ENCODE results near the gene PHKA1.
"Not testable (repeated sequence)": the region's sequence is repeated elsewhere in the genome, so short reads cannot be mapped to it uniquely, and the experiment has no call there.

PHKA1 gene

DNA sequence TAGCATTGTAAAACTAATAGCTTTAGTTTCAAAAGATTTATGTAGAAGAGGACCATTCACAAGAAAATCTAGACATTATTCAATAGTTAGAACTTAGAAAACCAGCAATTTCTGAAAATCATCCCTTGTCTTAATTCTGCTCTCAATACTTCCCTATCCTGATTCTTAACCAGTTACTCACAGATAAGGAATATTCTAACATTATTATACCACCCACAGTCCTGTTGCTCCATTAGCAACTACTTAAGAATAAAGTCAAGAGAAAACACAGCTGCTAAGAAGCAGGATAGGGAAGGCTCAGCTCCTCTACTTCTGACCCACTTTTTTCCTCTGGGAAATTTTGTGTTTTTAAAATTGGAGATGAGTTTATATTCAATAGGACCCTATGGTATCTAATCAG, 47.7 kb downstream of the PHKA1 start:
- DNase-seq (ENCODE audit: low read depth in 2 of 2) = no peak

DNA sequence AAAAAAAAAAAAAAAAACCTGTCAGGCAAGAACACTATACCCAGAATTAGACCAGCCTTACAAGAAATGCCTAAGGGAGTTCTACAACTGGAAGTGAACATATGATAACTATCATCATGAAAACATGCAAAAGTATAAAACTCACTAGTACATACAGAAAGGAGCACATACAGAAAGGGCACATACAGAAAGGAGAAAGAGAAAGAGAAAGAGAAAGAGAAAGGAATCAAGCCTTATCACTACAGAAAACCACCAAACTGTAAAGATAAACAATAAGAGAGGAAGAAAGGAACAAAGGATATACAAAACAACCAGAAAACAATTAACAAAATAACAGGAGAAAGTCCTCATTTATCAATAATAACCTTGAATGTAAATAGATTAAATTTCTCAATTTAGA, 50.4 kb downstream of the PHKA1 start:
- DNase-seq (ENCODE audit: low read depth in 2 of 2) = no peak

DNA sequence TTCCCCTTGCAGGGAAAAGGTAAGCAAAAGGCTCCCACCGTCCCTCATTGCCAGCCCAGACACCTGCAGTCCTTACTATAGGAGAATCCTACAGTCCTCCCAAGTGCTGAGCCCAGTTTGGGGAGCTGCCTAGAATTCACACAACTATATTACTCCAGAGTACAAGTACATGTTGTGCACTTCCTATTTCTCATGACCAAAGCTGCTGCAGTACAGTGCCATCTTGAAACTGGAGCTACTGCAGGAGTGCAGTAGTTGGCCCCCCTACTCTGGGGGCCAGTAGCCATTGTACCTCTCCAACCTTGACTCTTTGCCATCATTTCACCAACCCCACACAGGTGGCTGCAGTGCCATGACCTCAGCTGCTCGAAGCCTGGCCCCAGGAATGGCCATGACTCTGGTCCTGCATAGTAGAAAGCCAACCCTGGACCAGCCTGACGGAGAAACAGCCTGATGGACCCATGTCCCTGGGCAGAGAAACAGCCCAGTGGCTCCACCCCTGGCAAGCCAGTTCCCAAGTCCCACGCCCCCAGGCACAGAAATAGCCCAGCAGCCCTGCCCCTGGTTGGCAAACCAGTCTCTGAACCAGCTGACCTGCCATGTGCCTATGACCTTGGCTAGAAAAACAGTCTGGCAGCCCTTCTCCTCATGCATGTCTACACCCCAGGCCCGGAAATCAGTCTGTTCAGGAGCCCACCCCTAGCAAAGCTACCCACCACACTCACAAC, 51.9 kb downstream of the PHKA1 start:
- no peak for DNase-seq (ENCODE audit: low read depth in 2 of 2)

DNA sequence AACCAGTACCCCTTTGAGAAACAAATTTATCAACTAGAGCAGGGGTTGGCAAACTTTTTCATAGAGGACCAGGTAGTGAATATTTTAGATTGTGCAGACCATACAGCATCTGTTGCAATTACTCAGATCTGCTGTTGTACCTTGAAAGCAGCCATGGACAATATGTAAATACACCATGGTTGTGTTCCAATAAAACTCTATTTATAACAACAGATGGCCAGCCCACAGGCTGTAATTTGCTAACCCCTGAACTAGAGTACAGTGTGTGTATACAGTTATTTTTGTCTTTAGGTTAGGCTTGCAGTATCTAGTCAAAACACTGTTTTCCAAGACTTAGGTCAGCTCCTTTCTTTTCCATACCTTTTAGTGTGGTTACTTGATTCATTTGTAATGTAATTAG, 54.4 kb downstream of the PHKA1 start:
- DNase-seq (ENCODE audit: low read depth in 2 of 2) = no peak

DNA sequence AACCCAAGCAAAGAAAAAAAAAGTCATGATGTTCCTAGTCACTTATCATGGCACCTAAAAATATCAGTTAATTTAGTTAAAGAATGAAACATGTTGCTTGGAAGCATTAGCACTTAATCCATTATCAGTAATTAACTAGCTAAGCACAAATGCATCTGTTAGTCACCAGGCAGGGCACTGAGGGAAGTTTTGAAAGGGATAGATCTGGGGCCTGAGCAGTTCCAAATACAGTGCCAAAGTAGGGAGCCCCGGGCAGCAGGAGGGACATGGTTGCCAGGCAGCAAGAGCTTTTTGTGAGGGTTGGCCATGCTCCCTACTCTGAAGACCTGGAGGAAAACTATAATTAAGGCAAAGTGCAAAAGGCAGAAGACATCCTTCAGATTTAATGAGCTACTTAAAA, 62.0 kb downstream of the PHKA1 start:
- no peak for DNase-seq (ENCODE audit: low read depth in 2 of 2)

DNA sequence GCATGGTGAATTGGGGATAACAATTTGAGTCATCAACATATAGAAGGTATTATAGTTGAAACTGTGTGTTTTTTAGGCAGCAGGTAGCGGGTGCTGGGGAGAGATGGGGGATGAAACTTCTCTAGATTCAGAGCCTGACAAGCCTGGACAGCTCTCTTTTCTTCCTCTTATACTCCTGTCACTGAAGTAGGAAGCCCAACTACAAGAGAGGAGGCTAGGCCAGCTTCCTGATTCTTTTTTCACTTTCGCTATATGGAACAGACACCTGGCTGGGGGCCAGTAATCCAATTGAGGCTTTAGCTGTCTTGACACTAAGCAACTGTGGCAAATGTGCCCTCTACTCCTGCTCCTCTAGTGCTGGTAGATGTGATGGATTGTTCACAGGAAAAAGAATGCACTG, 69.2 kb downstream of the PHKA1 start:
- no peak for DNase-seq (ENCODE audit: low read depth in 2 of 2)

DNA sequence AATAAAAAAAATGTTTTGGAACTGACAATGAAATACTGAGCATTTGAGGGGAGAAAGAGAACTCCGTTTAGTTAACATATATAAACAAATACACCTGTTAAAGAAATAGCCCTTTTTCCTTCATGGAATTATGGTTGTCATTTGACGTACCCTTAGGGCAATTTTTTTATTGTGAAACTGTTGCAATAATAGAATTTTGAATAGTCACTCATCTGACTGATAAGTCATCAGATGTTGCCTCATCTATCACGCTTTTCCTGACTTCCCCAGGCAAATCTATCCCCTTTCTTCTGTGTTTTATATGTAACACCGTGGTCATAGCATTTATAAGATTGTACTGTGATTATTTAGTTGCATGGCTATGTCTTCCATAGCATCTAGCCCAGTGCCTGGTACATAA, 72.5 kb downstream of the PHKA1 start:
- no peak for DNase-seq (ENCODE audit: low read depth in 2 of 2)

DNA sequence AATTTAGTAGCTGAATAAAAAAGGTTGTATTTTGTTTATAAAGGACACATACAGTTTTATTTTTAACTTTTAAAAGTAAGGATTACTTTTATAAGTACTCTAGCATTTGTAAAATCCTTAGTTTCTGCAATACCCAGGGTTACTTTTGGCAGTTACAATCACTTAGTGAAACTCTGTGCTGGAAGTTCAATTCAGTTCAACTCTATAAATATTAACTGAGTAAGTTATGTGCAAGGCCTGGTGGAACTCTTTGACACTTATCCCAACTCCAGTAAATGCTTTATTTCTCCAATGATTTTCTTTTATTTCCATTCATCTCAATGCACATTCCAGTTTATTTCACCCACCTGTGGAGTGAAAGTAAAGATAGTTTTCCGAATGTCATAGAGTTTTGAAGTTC, 78.2 kb downstream of the PHKA1 start:
- no peak for DNase-seq (ENCODE audit: low read depth in 2 of 2)

DNA sequence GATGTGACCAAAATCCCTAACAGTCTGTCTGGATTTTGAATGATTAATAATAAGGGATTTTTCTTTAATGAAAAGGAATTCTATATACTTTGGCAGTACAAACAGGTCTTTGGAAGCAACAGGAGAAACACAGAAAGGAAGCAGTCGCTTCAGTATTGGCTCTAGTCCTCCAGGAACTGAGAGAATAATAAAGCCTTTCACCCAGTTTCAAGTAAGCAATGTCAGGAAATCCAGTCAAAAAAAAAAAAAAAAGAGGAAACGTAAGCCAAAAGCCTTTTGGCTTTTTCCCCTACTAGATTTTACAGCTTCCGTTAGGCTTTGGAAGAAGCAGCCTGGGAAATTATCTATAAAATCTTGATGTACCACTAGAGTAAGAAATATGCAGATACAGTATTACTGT, 79.8 kb downstream of the PHKA1 start:
- DNase-seq (ENCODE audit: low read depth in 2 of 2) = no peak

DNA sequence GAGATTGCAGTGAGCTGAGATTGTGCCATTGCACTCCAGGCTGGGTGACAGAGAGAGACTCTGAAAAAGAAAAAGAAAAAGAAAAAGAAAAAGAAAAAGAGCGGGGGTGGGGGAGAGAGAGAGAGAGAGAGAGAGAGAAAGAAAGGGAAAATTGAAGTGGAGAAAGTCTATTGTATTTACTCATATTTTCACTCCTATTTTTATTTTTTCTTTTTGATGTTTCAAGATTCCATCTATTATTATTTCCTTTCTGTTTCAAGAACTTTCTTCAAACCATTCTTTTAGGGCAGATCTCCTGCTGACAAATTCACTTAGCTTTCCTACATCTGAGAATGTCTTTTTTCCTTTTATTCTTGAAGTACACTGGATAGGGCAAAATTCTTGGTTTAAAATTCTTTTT, 83.9 kb downstream of the PHKA1 start:
- no peak for DNase-seq (ENCODE audit: low read depth in 2 of 2)

DNA sequence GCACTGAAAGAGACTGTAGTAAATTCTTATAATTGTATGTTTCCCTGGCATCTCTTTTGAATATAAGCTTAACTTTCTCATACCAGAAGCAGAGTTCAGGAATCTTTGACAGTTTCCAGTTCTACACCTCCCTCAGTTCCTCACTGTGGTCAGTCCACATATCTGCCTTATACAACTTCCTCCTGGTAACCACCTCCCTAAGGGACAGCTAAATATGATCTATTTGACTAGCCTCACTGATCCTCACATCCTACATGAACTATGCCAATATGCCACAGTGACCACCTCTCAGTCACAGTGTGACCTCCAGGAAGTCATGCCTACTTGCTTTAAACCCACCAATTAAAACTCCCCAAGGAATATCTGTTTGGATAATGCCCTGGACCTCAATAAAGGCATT, 89.9 kb downstream of the PHKA1 start:
- DNase-seq (ENCODE audit: low read depth in 2 of 2) = no peak

DNA sequence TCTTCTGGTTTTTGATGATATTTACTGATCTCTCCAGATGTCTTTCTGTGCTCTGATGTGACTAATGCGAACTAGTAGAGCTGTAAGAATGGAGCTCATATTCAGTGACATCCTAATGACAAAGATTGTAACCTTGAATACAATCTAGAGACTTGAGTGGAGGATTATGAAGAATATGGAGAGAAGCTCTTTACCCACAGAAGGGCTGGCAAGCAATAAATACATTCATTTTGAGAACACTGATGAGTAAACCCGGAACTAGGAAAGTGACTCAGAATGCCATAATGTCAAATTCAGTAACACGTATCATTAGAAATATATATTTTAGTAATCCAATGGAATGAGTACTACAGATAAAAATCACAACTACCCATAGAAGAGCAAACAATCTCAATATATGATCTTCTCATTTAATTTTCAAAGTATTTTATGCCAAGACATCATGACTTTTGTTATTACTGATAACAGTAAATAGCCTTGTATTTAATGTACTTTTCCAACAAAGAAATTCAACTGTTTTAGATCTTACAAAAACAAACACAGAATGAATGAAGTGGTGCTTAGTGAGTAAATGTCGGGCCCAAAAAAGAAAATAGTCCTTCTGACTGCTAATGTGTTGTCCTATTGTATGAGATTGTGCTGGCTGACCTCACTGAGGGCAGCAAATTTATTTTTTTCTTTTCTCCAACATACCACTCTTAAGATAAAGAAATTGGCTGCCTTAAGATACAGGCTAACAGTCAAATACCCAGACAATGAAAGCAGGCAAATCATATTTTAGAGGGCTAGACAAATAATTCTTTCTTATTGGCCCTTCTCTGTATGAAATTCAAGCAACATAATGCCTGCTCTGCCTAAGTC, 92.3 kb downstream of the PHKA1 start:
- no peak for DNase-seq (ENCODE audit: low read depth in 2 of 2)

DNA sequence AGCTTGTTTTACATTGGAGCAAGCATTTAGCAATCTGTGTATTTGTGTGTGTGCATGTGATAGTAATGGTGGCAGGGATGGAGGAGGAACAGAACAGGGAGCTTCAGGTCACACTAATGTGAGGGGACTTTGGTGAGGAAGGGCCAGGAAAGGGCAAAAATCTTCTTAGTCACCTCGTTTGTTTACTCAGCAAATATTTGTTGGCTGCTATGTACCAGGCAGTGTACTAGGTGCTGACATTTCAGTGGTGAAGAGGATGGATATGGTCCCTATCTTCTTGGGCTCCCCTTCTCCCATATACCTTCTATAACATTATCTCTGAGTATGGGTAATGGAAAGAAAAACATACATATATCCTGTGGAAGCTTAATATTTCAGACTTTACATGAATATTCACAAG, 92.9 kb downstream of the PHKA1 start:
- DNase-seq (ENCODE audit: low read depth in 2 of 2) = no peak

DNA sequence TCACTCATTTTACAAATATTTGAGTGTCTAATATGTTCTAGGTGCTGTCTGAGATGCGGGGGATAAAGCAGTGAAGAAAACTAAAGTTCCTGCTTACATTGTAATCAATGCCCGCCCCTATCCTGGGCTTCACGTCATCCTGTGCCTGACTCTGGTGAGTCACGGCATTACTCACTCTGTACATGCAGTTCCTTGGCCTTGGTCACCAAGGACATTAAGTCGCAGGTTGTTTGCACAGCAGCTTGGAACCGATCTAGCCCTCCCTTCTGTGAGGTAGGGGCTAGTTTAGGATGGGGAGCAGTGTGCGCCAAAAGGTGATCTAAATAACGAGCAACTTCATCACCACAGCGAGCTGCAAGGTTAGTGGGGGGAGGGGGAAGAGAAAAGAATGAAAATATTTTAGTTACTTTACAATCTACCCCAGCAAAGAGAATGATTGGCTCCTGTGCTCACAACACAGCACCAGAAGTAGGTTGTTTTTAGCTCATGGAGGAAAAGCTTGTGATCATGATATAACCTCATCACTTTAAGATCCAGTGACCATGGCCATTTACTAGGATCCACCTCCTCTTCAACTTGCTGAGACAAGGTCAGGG, 93.5 kb downstream of the PHKA1 start:
- DNase-seq (ENCODE audit: low read depth in 2 of 2) = no peak

DNA sequence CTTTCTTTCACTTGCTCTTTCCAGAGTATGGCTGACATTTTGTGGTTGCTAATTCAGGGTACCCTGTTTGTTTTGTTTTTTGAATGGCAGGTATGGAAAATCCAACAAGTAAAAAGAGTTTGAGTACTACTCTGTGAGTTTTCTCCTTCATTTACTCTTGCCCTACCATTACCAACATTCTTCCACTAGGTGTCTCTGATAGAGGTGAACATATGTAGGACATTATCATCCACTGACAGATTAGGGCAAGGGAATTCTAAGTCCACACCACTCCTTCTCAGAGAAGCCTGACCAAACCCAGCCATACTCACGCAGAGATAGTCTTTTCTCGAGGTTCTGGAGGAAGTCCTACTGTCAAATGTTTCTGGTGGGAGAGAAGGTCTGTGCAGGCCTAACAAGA, 104.8 kb downstream of the PHKA1 start:
- no peak for DNase-seq (ENCODE audit: low read depth in 2 of 2)

DNA sequence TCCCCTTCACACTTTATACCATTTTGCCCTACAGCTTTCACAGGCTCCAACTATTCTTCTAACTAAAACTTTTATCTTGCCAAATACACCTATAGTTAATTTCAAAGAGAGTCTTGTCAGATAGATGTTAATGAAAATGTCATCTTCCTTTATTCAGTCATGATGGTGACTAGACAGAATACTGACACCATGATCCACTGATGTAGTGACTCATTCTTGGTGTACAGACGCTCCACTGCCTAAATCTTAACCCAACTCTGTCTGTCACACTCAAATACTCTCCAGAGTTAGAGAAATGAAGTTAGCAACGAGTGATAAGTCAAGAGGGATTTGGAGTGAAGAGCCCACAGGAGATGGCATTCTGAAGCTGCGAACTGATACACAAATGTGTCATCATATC, 109.4 kb downstream of the PHKA1 start:
- DNase-seq (ENCODE audit: low read depth in 2 of 2) = no peak

DNA sequence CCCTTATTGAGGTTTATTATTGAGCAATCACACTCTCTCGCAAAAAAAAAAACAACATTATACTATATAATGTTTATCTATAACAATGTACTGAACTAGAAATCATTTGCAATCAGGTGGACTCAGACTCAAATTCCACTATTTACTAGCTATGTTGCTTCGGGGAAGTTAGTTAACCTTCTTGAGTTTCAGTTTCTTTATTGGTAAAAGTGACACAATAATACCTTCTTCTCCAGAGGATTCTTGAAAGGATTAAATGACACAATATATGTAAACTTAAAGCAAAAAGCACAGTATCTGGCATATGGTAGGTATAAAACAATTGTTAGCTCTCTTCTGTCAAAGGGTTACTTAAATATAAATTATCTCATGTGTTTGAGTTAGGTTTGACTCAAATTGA, 110.0 kb downstream of the PHKA1 start:
- no peak for DNase-seq (ENCODE audit: low read depth in 2 of 2)

DNA sequence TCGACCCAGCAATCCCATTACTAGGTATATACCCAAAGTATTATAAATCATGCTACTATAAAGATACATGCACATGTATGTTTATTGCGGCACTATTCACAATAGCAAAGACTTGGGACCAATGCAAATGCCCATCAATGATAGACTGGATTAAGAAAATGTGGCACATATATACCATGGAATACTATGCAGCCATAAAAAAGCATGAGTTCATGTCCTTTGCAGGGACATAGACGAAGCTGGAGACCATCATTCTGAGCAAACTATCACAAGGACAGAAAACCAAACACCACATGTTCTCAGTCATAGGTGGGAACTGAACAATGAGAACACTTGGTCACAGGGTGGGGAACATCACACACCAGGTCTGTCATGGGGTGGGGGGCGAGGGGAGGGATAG, 123.1 kb downstream of the PHKA1 start:
- not testable (repeated sequence) for DNase-seq (ENCODE audit: low read depth in 2 of 2)

DNA sequence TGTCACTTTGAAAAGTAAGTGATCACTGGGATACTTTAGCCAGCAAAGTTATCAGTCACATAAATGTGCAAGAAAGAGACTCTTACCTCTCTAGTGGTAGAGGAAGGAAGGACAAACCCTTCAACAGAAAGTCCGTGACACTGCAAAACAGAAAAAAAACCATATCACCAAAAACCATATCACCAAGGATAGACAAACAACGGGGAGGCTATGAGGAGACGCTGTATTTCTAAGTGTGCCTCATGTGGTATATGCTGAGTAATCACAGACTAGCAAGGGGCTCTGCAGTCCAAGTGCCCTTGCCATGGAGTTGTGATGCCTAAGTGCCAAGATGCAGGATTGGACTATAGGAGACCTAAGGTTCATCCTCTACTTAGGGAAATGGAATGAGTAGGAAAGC, 129.9 kb downstream of the PHKA1 start:
- no peak for DNase-seq (ENCODE audit: low read depth in 2 of 2)

DNA sequence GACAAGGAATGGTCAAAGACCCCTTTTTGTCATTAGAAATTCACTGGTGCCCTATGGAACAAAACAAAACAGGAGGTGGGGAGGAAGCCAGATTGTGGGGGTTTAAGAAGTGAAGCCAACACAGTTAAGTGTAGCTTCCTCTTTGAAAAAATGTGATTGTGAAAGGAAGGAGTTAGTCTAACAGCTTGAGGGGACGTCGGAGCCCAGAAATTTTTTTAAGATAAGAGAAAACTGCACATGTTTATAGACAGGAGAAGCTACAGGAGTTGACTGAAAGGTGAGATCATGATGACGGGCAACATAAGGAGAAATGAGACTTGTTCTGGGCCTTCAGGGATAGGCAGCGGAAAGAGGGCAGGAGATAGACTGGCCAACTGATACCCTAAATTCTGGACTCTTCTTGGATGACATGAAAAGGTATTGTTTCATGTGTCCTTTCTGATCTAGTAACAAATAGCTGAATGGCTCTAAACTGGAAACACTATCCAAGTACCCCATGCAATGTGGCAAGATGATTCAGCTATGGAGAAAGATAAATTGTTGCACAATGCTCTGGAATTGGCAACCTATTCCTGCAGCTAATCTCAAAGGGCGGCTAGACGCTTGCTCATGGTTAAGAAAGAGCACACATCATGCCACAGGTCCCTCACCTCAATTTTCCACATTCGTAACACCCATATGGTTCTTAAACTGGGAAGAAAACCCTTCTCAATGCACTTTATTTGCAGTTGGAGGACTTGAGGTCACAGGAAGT, 137.8 kb downstream of the PHKA1 start:
- no peak for DNase-seq (ENCODE audit: low read depth in 2 of 2)

DNA sequence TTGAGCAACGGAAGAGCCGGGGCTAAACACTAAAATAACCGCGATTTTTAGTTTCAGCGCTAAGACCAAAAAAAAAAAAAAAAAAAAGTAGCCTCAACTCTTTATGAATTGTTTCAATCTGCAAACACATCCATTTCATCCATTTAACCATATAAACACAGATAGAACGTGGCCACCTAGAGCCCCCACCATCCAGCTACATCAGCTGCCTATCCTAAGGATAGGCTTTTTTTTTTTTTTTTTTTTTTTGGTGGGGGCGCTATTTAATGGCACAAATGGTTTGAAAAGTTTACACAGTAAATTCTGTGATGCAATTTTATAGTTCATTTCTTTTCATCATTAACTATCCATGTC, 141.0 kb downstream of the PHKA1 start:
- no peak for DNase-seq (ENCODE audit: low read depth in 2 of 2)

Data from stimulated activated CD8-positive, alpha-beta memory T cell treated with anti-CD3 and anti-CD28 coated beads, Interleukin-7, amount 100 ng/mL, for 1 hour (primary cell).